Hepatocyte (in vitro differentiated cells): ENCODE data around the gene RNF175.

Source experiments
- CTCF ChIP-seq: fragments of 200-600 bp; sonication (generic); IDR thresholded peaks from 2 replicates; pipeline ENCODE4 v1.5.1; 2016; ENCODE audit warnings: antibody characterized with exemption, mild to moderate bottlenecking; ENCODE audit not compliant: poor library complexity
- EZH2 ChIP-seq: fragments of 200-600 bp; sonication (generic); IDR thresholded peaks from 2 replicates; pipeline ENCODE4 v1.6.1; 2016; ENCODE audit warnings: antibody characterized with exemption, mild to moderate bottlenecking, borderline replicate concordance
- EZH2phosphoT487 ChIP-seq: fragments of 200-600 bp; sonication (generic); IDR thresholded peaks from one replicate; pipeline ENCODE4 v1.6.1; 2018; ENCODE audit warnings: antibody characterized with exemption, mild to moderate bottlenecking, low read depth, moderate library complexity; ENCODE audit not compliant: unreplicated experiment, severe bottlenecking

- no peak for TF ChIP-seq CTCF
- TF ChIP-seq EZH2: no peak
- TF ChIP-seq EZH2phosphoT487: no peak
Measured at GRCh38 chr4:153661215-153661822, 98.5 kb downstream of the RNF175 start.
